Superior temporal gyrus (tissue), 1 donor: ENCODE measurements around the gene WDSUB1.

Source experiments
- DNase-seq: peaks from one replicate; pipeline ENCODE4 v3.0.0-alpha.2; 2016; ENCODE audit errors: extremely low spot score

Gene WDSUB1

DNA sequence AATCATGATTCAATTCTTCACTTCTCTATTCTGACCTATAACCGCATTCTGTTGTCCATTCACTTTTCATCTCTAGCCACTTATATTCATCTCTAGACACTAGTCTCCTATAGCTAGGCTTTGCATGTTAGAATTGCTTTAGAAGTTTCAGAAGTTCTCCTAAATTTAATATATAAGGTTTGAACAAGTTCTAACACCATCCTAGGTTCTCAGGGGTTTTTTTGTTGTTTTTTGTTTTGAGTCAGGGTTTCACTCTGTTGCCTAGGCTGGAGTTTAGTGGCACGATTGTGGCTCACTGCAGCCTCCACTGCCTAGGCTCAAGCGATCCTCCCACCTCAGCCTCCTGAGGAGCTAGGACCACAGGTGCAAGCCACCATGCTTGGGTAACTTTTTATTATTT lies 19.9 kb downstream of the WDSUB1 start:
- no peak for DNase-seq

DNA sequence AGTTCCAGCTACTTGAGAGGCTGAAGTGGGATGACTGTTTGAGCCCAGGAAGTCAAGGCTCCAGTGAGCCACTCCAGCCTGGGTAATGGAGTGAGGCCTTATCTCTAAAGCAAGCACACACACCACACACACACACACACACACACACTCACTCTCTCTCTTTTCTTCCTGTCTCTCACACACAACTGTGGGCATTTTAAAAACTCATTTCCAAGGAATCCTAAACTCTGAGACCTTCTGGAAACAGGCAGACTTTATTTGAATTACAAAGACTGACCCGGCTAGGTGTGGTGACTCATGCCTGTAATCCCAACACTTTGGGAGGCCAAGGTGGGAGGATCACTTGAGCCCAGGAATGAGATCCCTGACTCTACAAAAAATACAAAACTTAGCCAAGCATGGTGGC lies 21.3 kb downstream of the WDSUB1 start:
- no peak for DNase-seq

DNA sequence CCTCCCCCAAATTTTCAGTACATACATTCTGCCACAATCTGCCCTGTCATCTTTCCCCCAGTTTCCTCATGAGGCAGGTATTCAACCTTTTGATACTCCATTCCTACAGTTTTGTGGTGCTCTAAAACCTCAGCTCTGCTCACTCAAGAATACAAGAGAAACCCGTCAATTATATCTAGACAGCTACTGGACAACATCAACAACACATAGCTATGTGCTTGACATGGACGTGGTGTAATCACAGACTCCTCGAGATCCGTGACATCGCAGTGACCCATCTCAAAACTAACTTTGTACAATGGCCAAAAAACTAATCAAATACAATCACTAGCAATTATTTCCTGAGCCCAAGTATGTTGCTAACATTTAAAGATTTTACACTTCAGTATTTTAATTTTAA lies 23.6 kb downstream of the WDSUB1 start:
- DNase-seq, result no peak

DNA sequence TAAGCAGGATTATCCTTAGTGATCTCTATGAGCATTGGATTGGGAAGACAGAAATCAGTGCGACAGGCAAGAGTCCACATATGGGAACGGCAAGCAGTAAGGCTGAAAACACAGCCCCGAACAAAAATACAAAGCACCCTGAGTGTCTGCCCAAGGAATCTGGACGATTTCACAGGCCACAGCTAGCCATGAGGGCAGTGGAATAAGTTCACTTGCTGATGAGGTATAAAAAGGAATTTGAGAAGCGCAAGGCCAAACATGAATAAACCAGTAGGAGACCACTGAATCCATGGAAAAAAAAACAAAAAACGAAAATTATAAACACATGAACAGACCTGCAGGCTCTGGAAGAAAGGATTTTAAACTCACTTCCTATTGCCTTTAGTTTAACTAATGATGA lies 24.3 kb downstream of the WDSUB1 start:
- DNase-seq, result no peak

DNA sequence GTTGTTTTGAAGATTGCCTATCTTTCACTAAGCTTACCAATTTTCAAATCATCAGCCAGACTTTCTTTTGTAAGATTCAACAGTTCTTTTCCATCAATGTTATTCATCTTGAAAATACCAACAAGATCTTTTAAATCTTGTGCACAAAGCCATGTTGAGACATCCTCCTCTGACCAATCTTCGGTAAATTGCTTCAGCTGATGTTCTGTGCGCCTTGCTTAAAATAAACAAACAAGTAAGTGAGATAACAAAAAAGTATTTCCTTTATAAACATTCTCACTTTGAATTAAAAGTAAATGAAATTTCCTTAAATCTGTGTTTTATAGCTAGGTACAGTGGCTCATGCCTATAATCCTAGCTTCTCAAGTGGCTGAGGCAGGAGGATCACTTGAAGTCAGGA lies 30.3 kb downstream of the WDSUB1 start:
- DNase-seq, result no peak

DNA sequence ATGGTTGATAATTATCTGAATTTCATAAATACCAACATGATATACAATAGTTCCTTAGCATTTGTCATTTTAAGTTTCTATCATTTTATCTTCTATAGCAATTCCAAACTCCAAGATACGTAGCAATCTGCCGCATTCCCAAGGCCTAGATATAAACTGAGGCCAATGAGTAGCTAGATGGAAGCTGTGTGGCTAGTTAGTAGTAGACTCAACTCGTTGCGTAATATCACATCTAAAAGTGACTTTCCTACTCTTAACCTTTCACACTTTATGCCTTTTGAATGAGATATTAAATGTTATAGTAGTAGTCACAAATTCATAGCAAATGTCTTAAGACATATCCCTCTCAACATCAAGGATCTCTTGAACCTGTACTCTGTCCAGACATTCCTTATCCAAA lies 33.6 kb downstream of the WDSUB1 start:
- DNase-seq, result no peak

DNA sequence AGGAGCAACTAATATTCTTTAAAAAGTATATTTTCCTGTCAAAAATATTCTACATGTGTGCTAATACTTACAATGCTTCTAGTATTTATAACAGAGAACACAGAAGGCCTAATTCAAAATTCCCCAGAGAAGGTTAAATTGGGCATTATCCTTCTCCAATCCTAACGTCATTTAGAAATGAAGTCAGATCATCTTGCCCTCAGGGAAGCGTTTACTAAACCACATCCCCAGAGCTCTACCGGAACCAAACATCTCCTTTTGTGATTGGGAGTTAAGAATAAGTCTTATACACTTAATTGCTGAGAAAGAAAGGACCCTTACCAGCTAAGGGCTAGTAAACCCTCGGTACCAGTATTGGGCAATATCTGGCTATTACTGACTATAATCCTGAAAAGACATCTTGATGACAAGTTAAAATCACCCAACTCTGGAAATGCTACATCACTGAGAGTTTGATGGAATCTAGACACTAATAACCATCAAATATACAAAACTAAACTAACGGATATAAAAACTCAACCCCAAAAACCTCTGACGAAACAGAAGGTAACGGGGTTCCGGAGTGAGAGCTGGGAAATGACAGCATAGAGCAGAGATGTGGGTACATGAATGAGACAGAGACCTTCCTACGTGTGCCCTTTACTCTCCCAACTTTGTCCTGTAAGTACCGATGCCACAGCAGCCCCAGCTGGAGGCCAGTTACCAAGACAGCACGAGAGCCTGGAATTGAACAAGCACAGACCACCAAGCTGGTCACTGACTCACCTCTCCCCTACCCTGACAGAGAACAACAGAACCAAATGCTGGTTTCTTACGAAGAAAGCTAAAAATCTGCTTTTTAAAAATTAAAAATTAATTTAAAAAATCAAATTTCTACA lies 35.0 kb downstream of the WDSUB1 start:
- DNase-seq, result no peak

DNA sequence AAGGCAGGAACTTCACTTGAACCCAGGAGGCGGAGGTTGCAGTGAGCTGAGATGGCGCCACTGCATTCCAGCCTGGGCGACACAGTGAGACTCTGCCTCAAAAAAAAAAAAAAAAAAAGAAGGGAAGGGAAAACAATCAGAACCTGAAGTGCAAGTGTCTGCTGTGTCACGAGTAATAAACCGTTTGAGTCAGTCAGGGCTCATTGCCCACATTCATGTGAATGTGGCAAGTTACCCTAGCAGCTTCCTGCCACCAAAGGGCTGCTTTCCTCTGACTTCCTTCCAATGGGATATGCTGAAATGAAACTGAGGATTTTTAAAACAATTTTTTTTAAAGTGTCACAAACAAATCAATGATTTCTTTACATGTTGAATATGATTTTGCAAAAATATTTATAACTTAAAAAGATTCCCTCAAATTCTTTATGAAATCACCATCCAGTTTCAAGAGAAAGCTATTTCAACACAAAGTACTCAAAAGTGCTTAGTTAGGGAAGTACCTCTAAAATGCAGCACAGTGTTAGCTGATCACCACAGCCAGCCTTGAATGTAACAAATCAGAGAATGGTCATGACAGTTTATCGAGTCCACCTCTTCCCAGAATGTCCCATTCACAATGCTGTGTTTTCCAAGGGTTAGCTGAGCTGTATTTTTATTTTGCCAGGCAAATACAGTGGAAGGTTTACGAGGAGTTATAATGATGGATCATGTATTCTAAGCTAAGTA lies 36.4 kb downstream of the WDSUB1 start:
- peak; percentile 83 for DNase-seq

DNA sequence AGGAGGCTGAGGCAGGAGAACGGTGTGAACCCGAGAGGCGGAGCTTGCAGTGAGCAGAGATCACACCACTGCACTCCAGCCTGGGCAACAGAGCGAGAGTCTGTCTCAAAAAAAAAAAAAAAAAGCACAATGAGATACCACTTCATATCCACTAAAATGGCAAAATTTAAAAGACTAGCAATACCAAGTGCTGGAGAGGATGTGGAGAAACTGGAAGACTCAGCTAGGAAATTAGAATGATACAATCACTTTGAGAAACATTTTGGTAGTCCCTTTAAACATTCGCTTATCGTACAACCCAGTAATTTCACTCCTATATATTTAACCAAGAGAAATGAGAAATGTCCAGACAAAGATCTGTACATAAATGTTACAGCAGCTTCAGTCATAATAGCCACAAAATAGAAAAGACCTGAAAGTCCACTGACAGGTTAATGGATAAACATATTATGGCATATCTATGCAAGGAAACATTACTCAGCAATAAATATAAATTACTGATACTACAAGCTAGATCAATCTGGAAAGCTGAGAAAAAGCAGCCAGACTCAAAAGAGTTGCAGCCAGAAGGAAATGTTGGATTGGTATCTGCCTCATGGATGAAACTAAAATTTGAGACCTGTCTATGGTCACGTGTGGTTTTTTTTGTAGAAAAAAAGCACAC lies 40.0 kb downstream of the WDSUB1 start:
- no peak for DNase-seq

DNA sequence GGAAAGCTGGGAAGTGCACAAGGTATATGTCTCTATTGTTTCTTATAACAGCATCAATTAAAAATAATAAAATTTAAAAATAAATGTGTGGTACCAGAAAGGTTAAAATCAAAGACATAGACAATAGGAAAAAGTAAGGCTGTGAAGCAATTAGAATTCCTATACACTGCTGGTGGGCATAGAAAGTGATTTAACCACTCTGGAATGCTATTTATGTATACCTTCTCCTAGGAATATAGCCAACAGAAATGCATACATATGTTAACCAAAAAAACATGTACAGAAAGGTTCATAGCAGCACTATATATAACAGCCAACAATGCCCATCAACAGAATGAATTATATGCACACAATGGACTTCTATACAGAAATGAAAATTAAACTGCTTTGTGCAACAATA lies 43.0 kb downstream of the WDSUB1 start:
- no peak for DNase-seq

DNA sequence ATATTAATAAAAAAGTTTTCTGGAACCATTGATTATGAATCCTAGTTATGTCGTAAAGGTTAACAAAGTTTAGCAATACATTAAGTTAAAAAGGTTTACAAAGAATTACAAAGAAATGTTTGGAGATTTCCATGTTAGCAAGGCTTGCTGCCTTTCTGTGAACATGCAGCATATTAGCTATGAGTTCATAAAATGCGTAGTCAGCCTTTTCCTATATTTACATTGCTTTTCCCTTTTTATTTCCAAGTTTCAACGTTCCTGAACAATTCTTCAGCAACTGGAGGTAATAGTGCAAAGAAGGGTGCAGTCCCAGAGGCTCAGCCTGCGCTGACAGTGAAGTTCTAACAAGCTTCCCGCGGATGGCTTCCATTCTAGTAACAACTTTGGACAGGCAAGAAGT lies 51.6 kb downstream of the WDSUB1 start:
- no peak for DNase-seq

DNA sequence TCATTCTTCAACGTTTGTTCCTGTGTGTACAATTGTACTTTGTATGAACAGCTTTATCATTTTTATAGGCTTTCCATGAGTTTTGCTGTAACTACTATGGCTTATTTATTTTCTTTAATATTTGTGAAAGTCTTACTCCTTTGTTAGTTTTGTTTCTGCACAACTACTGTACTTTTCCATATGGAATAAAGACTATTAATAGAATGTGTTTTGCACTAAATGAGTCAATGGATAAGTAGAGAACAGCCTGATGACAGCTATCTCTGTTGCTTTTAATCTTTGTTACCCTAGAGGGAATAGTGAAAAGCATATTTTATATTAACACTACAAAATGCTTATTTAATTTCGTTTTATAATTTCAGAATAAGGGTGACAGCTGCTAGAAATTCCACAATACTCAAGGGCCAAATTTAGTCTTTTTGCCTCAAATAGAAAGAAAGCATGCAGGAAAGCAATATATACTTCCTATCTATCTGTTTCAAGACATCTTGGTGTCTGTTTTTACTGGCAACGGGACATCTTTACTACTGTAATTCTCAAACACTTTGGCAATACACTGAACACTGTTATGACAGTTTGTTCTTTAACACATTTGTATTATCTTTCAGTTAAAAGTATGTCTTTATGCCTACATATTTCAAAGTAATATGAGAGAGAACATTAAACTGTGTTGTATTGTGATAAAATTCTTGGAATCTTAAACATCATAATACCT lies 53.9 kb downstream of the WDSUB1 start:
- peak; percentile 53 for DNase-seq

DNA sequence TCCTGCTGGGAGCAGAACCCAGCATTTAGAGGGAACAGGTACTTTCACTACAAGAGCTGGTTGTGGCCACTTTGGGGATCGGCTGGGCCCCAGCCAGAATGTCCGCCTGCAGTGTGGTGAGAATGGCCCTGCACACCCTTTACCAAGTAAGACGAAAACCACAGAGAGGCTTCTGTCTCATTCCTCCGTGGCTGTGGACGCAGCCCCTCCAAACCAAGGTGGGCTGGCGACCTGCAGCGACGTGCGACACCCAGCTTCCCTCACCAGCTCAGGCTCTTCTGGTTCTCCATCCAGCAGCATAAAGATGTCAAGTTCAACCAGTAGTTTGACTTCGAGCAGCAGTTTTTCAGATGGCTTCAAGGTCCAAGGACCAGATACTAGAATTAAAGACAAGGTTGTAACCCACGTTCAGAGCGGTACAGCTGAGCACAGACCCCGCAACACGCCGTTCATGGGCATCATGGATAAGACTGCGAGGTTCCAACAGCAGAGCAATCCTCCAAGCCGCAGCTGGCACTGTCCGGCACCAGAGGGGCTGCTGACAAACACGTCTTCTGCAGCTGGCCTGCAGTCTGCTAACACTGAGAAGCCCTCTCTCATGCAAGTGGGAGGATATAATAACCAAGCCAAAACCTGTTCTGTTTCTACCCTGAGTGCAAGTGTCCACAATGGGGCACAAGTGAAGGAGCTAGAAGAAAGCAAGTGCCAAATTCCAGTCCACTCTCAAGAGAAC lies 56.2 kb downstream of the WDSUB1 start:
- DNase-seq, result peak; percentile 29

DNA sequence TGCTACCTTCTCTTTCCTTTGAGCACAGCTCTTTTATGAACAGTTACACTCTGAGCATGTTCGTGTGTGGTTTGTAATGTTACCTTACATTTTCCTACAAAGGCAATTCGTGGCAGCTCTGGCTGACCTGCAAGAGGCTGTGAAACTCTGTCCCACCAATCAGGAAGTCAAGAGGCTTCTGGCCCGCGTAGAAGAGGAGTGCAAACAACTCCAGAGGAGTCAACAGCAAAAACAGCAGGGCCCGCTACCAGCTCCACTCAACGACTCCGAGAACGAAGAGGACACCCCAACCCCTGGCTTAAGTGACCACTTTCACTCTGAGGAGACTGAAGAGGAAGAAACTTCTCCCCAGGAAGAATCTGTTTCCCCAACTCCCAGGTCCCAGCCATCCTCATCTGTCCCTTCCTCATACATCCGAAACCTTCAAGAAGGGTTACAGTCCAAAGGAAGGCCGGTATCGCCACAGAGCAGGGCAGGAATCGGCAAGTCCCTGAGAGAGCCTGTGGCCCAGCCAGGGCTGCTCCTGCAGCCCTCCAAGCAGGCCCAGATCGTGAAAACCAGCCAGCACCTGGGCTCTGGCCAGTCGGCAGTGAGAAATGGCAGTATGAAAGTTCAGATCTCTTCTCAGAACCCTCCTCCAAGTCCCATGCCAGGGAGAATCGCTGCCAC lies 56.9 kb downstream of the WDSUB1 start:
- no peak for DNase-seq

DNA sequence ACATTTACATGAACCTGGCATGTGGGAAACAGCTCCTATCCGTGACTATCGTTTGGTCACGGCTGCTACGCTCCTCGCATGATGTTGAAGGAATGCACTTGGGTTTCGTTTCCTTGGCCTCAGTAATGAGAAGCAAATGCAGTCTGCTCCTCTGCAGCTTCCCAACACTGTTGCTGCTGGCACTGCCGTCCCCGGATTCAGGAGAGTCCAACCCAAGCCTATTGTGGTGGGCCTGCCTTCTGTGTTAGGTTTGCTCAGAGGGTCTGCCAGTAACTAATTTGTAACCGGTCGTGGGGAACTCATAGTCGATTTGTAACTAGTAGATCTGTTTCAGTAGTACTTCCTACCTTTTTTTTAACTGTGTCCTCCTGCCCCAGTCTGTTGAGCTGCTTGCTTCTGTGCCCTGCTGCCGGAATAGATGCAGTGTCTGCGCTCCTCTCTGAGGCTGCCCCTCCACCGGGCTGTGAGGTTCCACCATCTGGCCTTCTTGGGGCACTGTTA lies 58.4 kb downstream of the WDSUB1 start:
- DNase-seq, result peak; percentile 18

DNA sequence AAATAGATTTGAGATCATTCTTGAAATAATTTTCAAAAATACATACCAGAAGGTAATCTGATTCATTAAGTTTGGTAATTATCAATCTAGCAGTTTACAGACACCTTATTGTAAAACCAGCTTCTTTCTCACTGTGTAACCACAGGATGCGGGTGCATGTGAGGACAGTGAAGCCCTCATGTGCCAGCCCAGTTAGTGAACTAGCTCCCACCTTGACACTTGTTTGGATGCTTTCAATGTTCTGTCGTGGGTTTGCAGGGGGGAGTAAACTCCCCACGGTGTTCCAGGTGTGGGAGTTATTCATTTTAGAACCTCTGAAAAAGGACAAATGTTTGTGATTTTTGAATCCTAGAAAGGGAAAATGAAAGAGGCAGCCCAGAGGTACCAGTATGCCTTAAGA lies 59.0 kb downstream of the WDSUB1 start:
- no peak for DNase-seq

DNA sequence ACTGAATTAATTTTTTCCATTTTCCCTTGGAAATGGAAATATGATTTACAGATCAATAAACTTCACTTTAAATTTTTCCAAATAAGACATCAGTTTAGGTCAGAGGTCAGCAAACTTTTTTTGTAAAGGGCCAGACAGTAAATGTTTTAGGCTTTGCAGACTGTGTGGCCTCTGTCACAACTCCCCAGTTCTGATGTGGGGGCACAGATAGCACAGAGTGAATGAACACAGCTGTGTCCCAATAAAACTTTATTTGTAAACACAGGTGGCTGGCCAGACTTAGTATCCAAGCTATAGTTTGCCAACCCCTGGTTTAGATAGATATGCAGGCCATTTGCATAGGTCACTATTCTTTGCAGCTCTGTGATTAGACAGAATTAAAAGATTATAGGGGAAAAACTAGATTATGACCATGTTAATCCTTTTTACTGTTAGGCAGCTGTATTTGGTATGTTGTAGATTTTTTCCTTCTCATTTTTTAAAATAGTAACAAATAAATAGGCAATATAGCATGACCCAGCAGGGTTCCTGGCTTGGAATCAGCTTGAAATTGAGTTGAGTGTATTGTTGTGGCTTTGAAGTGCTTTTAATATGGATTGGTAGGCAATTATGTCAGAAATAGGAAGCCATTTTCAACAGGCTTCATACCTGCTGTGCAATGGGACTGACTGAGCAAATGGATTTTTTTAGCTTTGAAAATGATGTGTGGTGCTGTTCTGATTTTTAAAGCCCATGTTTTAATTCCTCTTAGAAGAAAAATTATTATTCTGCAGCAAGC lies 59.7 kb downstream of the WDSUB1 start:
- no peak for DNase-seq

DNA sequence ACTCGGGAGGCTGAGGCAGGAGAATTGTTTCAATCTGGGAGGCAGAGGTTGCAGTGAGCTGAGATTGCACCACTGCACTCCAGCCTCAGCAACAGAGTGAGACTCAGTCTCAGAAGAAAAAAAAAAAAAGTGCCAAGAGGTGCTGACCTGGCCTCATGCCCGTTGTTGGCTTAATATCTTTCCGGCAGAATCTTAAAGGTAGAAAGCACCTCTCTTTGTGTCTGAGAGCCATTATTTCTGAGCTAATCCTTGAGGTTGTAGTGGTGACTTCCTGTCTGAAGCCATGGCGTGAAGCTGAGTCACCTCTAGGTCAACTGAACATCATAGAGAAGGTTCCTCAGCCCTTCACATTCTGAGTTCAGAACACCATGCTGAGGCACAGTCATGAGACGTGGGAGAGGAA lies 60.4 kb downstream of the WDSUB1 start:
- no peak for DNase-seq
